Measurements from ENCODE around the gene MYLK.

Gene MYLK

DNA sequence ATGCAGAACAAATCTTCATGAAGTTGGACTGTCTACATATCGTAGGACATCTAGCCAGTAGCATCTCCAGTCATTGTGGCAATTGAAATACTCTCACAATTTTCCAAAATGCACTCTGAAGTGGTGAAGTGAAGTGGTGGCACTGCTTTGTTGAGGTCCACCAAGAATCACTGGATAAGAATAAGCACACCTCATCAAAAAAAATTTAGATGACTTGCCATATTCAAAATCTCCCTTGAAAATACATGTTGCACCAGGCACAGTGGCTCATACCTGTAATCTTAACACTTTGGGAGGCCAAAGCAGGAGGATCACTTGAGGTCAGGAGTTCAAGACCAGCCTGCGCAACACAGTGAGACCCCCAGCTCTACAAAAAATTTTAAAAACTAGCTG lies 312.2 kb downstream of the MYLK start:
- DNase-seq, result no peak

DNA sequence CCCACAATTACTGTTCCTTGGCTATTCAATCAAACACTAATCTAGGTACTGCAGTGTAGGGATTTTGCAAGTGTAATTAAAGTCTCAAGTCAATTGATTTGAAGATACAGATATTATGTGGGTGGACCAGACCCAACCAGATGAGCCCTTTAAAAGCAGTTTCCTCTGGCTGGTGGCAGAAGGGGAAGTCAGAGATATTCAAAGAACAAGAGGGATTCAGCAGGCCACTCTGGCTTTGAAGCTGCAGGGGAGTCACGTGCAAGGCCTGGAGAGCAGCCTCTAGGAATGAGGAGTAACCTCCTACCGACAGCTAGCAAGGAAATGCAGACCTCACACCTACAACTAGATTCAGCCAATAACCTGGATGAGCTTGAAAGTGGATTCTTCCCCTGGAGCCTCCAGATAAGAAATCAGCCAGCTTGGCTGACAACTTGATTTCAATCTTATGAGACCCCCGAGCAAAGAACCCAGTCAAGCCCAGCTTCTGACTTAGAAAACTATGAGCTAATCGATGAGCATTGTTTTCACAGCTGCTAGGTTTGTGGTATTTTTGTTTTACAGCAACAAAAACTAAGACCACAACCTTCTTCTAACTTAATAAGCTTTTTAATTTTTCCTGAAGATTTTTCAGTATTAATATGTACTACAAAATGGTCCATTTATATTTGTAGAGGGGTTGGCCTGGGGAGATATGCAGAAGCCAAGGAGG lies 312.7 kb downstream of the MYLK start:
- no peak for DNase-seq

DNA sequence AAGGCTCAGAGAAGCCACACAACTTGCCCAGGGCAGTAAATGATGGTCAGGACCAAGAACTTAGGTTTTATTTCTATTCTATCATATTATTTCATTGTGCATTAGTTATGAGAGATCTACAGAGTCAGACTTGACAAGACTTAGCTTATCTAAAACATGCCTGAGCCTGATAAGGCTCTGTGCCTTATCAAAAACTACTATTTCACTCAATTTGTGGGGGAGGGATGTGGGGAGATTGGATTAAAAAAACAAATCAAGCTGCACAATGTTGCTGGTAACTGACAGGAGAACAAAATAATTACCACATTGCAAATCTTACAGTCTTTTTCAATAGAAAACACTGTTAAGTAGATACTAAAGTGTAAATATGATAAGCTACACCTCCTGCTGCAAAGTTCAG lies 315.3 kb downstream of the MYLK start:
- no peak for DNase-seq

DNA sequence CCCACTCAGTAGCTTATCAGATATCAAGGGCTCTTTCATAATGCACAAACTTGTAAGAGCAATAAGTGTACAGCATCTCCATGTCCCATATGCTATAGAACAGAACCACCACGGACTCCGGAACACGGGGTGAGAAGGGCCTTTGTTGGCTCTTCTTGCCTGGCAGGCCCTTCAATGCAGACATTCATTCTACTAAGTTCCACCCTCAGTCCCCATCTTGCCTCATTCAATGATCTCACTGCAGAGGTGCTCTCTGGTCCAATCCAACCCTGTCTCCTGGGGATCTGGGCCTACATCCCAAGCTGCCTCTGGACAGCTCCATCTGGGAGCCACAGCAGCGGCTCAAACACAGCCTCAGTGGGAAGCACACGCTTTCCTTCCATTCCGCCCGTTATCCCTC lies 316.1 kb downstream of the MYLK start:
- DNase-seq, result no peak

DNA sequence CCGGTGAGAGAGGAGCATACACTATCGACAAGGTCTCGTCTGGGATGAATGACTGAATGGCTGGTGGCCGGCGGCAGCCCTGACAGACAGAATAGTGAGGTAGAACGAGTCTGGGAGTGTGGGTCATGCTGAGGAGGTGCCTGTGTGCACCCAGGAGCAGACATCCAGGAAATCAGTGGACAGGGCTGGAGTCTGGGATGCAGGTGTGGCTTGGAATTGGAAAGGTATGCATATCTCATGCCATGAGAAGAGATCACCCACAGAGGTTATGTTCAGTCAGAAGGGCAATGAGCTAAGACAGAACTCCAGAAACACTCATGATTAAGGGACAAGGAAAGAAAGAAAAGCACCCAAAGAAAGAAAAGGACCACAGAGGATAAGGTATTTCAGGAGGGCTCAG lies 320.1 kb downstream of the MYLK start:
- DNase-seq, result no peak

DNA sequence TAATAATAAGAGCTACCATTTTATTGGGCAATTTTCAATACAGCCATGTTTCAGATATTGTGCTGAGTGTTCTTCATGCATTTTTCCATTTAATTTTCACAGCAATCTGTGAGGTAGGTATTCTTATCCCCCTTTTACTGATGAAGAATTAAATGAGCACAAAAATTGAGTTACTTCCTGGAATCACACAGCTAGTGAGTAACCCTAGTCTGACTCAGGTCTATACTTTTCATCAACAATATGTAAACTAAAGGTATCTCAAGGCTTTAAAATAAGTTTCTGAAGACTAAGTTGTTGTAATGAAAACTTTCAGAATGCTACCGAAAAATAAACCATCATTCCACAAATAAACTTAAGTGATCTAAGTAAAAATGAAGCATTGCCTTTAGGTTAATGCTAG lies 321.6 kb downstream of the MYLK start:
- no peak for DNase-seq

DNA sequence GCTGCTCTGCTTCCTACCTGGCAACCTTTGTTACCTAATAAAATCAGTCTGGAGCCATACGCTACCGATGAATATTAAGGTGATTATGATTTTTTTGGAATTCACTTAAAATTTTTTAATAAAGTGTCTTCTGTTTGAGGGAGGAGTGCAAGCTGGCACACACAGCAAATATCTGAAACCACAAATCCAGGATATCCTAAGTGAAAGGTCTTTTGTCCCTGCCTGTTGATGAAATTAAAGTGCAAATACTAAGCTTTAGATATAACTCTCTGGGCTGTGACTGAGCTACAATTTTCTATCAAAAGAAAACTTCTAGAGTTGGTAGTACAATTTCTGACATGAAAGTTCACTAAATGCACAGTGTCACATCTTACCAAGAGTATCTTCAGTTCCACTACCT lies 322.9 kb downstream of the MYLK start:
- no peak for DNase-seq
